ENCODE results near the gene STXBP5. TPM values are rescaled to one million over a fixed set of nuclear protein-coding genes. Genes with fewer than 3 reads are reported as not detected.

STXBP5 gene
- total and polyA plus RNA-seq, 2 of the 13 experiments (the other 11 are each of a cell fraction or from before 2014, with no cell fraction given) = 8.8 to 19.4 TPM

DNA sequence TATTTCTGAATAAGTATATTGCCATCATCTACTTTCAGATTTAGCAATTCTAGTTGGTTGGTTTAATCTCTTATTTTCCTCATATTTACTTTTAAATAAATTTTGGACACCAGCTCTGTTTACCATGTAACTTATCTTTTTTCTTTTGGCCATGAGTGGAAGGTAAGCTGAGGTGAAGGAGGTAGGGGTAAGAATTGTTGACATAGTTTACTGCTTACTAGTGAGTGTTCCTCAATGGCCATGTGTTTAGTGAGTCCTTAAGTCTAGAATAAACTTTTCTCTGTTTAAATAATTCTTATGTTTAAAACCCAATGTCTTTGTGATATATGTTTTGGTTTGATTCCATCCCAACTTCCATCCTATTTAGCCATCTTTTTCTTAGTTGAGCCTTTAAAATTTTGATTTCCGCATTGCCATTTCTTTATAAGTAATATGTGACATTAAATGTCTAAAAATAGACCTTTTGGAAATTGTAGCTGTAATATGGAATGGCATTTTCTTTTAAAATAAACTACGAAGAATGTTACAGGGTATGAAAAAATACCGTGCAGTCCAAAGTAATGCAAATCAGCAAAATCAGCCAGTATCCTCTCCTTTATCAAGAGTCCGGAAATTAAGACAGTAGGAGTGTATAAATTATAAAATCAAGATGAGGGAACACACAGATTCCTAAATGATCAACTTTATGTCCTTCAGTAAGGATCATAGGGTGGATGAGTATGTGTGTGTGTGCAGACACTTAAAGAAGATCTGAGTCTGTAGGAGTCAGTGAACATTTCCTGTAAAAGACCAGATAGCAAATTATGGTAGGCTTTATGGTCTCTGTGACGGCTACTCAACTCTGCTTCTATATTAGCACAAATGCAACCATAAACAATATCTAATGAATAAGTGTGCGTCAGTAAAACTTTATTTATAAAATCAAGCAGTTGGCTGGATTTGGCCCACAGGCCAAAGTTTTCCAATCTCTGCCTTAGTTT lies 10.3 kb downstream of the STXBP5 start:
- no peak overlapping the region for H3K4me2 ChIP-seq (ENCODE audit: low read depth, low read length)
- TF ChIP-seq ZNF510 (CRISPR knock-in tag; IDR thresholded peaks at IDR 0.05; ENCODE audit: low read depth) = no peak
- no peak for TF ChIP-seq MTA1 (CRISPR knock-in tag; IDR thresholded peaks at IDR 0.05; ENCODE audit: borderline replicate concordance)
- TF ChIP-seq, protein P1, sequence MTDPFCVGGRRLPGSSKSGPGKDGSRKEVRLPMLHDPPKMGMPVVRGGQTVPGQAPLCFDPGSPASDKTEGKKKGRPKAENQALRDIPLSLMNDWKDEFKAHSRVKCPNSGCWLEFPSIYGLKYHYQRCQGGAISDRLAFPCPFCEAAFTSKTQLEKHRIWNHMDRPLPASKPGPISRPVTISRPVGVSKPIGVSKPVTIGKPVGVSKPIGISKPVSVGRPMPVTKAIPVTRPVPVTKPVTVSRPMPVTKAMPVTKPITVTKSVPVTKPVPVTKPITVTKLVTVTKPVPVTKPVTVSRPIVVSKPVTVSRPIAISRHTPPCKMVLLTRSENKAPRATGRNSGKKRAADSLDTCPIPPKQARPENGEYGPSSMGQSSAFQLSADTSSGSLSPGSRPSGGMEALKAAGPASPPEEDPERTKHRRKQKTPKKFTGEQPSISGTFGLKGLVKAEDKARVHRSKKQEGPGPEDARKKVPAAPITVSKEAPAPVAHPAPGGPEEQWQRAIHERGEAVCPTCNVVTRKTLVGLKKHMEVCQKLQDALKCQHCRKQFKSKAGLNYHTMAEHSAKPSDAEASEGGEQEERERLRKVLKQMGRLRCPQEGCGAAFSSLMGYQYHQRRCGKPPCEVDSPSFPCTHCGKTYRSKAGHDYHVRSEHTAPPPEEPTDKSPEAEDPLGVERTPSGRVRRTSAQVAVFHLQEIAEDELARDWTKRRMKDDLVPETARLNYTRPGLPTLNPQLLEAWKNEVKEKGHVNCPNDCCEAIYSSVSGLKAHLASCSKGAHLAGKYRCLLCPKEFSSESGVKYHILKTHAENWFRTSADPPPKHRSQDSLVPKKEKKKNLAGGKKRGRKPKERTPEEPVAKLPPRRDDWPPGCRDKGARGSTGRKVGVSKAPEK (CRISPR knock-in tag; IDR thresholded peaks at IDR 0.05; ENCODE audit: borderline replicate concordance) = no peak
- no peak for TF ChIP-seq RAD21 (CRISPR knock-in tag; IDR thresholded peaks at IDR 0.05)
- TF ChIP-seq POLR2A (IDR thresholded peaks at IDR 0.05; ENCODE audit: insufficient read depth in 1 of 2, low read depth in 2 of 2, low read length in 2 of 2) = no peak
- no peak for TF ChIP-seq PPARG (CRISPR knock-in tag; conservative IDR thresholded peaks at IDR 0.05)
- TF ChIP-seq, protein P2, sequence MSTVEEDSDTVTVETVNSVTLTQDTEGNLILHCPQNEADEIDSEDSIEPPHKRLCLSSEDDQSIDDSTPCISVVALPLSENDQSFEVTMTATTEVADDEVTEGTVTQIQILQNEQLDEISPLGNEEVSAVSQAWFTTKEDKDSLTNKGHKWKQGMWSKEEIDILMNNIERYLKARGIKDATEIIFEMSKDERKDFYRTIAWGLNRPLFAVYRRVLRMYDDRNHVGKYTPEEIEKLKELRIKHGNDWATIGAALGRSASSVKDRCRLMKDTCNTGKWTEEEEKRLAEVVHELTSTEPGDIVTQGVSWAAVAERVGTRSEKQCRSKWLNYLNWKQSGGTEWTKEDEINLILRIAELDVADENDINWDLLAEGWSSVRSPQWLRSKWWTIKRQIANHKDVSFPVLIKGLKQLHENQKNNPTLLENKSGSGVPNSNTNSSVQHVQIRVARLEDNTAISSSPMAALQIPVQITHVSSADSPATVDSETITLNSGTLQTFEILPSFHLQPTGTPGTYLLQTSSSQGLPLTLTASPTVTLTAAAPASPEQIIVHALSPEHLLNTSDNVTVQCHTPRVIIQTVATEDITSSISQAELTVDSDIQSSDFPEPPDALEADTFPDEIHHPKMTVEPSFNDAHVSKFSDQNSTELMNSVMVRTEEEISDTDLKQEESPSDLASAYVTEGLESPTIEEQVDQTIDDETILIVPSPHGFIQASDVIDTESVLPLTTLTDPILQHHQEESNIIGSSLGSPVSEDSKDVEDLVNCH (CRISPR knock-in tag; IDR thresholded peaks at IDR 0.05) = no peak
- TF ChIP-seq, protein P3, sequence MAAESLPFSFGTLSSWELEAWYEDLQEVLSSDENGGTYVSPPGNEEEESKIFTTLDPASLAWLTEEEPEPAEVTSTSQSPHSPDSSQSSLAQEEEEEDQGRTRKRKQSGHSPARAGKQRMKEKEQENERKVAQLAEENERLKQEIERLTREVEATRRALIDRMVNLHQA (CRISPR knock-in tag; IDR thresholded peaks at IDR 0.05) = no peak
- TF ChIP-seq SAFB2 (CRISPR knock-in tag; IDR thresholded peaks at IDR 0.05; ENCODE audit: borderline replicate concordance, low read depth) = no peak
- no peak for TF ChIP-seq ZBTB7A (CRISPR knock-in tag; IDR thresholded peaks at IDR 0.05)
- TF ChIP-seq, protein P4, sequence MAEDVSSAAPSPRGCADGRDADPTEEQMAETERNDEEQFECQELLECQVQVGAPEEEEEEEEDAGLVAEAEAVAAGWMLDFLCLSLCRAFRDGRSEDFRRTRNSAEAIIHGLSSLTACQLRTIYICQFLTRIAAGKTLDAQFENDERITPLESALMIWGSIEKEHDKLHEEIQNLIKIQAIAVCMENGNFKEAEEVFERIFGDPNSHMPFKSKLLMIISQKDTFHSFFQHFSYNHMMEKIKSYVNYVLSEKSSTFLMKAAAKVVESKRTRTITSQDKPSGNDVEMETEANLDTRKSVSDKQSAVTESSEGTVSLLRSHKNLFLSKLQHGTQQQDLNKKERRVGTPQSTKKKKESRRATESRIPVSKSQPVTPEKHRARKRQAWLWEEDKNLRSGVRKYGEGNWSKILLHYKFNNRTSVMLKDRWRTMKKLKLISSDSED (CRISPR knock-in tag; IDR thresholded peaks at IDR 0.05) = no peak
- TF ChIP-seq POLR2G (IDR thresholded peaks at IDR 0.05; ENCODE audit: low read depth, low read length) = no peak
- no peak for TF ChIP-seq MIER3 (CRISPR knock-in tag; IDR thresholded peaks at IDR 0.05; ENCODE audit: borderline replicate concordance)
- no peak for TF ChIP-seq PLRG1 (conservative IDR thresholded peaks at IDR 0.05)
- no peak for TF ChIP-seq SALL1 (CRISPR knock-in tag; IDR thresholded peaks at IDR 0.05)
- no peak for TF ChIP-seq CCAR2 (optimal IDR thresholded peaks at IDR 0.05; ENCODE audit: low read depth, low read length)
- no peak for TF ChIP-seq ARHGAP35 (CRISPR knock-in tag; IDR thresholded peaks at IDR 0.05; ENCODE audit: borderline replicate concordance)
- peaks cover 0 to 5% of the 10 kb centered on the region in 2 experiments; a peak in 2 of 5 replicates for H3K36me3 ChIP-seq (replicated peaks in 1 of 2; ENCODE audit: control insufficient read depth in 1 of 2, insufficient read depth in 2 of 2, low read length in 2 of 2)
- ATAC-seq (no peak), FAIRE-seq (no peak), DNase-seq (ENCODE audit: low spot score) (no peak)
- no peak overlapping the region for H3K27ac ChIP-seq (ENCODE audit: extremely low read length, insufficient read depth, low read length)
- WGBS (ENCODE audit: low lambda C conversion rate) = 98% methylated on average over 6 of the region's 6 CpGs
- no peak overlapping the region for H3K9ac ChIP-seq (ENCODE audit: insufficient read depth, low read depth, low read length)
- CTCF ChIA-PET (ENCODE audit: low intra/inter-chr PET ratio, low total read pairs) = no interaction called here
- no peaks in the 10 kb centered on the region for H3K9me3 ChIP-seq (ENCODE audit: low read length)
- in situ Hi-C loops (cut with HindIII; ENCODE audit: extremely low pct_ligation_motif_present, low pct_unique_long_range_greater_than_20kb) (no loop called here), intact Hi-C loops (cut with micrococcal nuclease; ENCODE audit: unreplicated experiment) (no loop called here)
- H3K27me3 ChIP-seq (ENCODE audit: control insufficient read depth in 1 of 2, insufficient read depth in 2 of 2, low read length in 2 of 2) = no peaks in the 10 kb centered on the region
- POLR2A ChIA-PET = no interaction called here
- no peaks in the 10 kb centered on the region for H3K4me1 ChIP-seq (ENCODE audit: insufficient read depth, low read length)
- no peaks in the 10 kb centered on the region for H4K20me1 ChIP-seq (ENCODE audit: insufficient read depth, low read length)
- no peak overlapping the region for H3K4me3 ChIP-seq (replicated peaks in 1 of 3; ENCODE audit: insufficient read depth in 1 of 3, low read depth in 2 of 3, low read length in 3 of 3)
- H3K79me2 ChIP-seq (ENCODE audit: insufficient read depth, low read length) = no peaks in the 10 kb centered on the region
- no TSS peak for BruUV-seq (replicated peaks)
- no peak overlapping the region for H2AFZ ChIP-seq (ENCODE audit: low read length)
